Measurements from ENCODE around the gene CASP1.
"Not testable (repeated sequence)": the region's sequence is repeated elsewhere in the genome, so short reads cannot be mapped to it uniquely, and the experiment has no call there.

CASP1 gene

DNA sequence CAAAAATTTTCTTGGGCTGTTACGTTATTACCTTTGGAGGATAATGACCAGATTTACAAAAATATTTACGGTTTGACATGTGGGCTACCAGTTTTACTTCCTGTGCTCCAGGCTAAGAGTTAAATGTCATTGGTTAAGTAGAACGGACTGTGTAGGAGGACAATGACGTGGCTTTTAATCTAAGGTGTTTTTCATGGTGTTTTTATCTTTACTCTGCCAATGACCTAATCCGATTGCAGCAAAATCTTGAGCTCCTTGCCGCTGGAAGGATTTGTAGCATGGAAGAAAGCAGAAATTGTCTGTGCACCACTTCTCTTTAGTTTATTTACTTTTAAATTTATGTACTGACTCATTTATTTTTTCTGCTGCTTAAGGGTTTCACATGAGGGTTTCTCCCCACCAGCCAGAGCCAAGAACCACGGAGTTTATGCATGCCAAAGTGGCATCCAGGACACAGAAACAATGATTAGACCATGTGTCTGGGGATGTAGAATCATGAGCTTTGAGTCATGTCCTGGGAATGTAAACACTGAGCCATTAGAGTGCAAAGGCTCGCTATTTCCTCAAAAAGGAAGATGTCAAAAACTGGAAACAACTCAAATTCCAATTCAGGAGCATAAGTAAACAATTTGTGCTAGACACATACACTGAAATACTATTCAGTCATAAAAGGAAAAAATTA is 12.1 kb upstream of the CASP1 start:
- no peak for DNase-seq (ENCODE audit: low read depth in 2 of 2, low spot score in 1 of 2)

GRCh38 chr11:105045676-105046296 is 10.8 kb upstream of the CASP1 start:
- no peak for DNase-seq (ENCODE audit: low read depth in 2 of 2, low spot score in 1 of 2)

DNA sequence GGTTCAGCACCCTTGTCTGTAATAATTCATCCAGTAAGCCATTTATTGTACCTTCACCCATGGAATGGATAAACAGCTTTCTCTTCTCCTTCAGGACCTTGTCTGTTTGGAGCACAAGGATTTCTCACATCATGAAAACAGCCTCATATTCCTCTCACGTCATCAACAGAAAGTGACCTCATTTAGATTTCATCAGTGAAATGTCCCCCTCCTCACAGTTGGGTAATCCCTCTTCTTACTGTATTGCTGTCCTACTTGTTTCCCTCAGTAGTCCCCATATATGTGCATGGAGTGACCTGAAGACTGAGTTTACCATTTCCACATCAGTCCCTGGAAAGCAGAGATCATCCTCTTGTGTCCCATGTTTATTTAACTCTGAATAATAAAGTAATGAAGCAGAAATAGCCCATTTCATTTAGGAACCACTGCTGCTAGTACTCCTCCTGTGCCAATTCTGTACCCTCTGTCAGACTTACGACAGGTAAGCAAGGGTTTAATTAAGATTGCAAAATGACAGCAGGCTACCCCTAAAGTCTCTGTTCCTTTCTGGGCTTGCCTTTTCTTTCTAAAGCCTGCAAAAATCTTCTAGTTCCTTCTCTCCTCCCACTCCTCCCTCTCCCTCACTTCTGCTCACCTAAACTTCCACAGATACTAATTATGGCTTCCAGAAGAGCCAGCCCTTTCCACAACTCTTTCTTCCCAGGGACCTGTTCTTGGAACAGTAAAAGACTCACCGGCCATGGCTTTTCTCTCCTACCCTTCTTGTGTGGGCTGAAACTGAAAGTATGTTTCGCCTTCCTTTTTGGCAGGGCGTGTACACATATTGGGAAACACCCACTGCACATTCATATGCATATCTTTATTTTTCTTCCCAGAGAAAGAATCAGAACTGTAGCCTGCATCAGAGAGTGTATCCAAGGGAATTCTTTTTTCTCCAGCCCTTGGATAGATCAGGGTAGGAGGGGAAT is 9.9 kb upstream of the CASP1 start, which contains the start of gene CARD16:
Gene CARD16 (minus strand): TSS at position 779 of the 968 bp plus-strand sequence. CDS start 38 bp downstream, at position 741.
- peak in 1 of 2 donors; percentile 24 for DNase-seq (ENCODE audit: low read depth in 2 of 2, low spot score in 1 of 2)

- DNase-seq (ENCODE audit: low read depth in 2 of 2, low spot score in 1 of 2), result no peak
Measured at GRCh38 chr11:105042178-105042577, 7.2 kb upstream of the CASP1 start.

DNA sequence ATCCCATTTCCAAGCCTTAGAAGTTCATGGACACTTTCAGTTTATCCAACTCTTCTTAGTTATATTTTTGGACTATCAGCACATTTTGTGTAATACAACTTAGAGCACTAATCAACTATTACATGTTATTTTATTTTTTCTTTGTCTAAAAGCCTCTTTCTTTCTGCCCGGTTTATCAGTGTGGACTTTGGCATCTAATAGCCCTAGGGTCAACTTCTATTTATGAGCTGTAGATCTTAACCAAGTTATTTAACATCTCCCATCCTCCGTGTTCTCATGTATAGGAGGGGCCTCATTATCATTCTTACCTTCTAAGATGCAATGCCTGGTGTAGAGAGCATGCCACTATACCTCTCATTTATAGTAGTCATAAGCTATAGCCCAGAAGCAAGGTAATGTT is 5.8 kb upstream of the CASP1 start:
- DNase-seq (ENCODE audit: low read depth in 2 of 2, low spot score in 1 of 2), result no peak

DNA sequence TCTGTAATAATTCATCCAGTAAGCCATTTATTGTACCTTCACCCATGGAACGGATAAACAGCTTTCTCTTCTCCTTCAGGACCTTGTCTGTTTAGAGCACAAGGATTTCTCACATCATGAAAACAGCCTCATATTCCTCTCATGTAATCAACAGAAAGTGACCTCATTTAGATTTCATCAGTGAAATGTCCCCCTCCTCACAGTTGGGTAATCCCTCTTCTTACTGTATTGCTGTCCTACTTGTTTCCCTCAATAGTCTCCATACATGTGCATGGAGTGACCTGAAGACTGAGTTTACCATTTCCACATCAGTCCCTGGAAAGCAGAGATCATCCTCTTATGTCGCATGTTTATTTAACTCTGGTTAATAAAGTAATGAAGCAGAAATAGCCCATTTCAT is 556 bp downstream of the CASP1 start:
- DNase-seq (ENCODE audit: low read depth in 2 of 2, low spot score in 1 of 2), result not testable (repeated sequence)

DNA sequence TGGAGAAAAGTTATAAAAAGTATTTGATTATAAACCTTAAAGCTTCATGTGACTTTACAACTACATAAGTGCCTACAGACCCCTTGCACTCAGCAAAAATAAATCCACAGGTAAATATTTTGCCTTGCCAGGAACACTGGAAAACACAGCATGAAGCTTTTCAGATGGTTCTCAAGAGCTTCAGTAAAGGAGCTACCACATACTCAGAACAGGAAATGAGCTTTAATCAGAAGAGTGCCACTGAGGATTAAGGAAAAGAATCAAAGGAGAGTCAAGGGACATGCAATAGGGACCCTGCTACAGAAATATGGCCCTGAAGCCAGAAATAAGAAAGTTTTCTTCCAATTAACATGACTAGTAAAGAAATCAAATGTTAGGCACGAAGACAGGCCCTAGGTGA is 1.2 kb downstream of the CASP1 start:
- no peak for DNase-seq (ENCODE audit: low read depth in 2 of 2, low spot score in 1 of 2)

GRCh38 chr11:105033343-105033742 is 1.6 kb downstream of the CASP1 start:
- no peak for DNase-seq (ENCODE audit: low read depth in 2 of 2, low spot score in 1 of 2)

DNA sequence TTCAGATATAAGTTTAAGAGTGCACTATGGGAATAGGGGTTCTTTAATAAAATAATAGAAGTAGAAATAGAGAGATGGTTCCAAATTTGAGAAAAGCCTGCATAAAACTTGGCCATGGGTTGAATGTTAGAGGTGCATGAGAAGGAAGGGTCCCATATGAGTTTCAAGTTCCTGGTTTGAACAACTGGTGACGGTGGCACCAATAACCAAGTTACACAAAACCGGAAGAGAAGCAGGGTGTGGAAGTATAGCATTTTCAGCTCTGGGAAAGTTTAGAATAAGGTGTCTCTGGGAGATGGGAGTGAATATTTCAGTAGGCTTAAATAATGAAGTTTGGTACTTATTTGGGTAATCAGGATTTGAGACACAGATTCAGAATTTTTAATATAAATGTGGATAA is 2.4 kb downstream of the CASP1 start:
- DNase-seq (ENCODE audit: low read depth in 2 of 2, low spot score in 1 of 2), result no peak

DNA sequence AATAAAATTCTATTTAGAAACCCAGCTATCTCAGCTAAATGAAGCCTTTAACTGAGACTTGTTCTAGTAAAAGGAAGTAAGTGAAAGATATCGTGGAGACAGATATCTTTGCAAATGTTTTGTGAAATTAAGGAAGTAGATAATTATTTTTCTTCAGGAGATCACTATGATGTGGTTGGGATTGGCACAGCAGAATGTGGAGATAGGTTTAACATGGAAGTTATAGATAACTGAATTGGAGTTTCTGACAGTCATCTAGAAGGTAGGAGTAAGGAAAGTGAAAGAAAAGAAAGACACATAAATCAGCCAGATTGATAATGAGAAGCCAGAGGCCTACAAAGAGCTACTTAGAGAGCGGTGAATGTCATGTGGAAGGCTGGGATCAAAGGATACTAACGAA is 7.3 kb downstream of the CASP1 start:
- no peak for DNase-seq (ENCODE audit: low read depth in 2 of 2, low spot score in 1 of 2)

DNA sequence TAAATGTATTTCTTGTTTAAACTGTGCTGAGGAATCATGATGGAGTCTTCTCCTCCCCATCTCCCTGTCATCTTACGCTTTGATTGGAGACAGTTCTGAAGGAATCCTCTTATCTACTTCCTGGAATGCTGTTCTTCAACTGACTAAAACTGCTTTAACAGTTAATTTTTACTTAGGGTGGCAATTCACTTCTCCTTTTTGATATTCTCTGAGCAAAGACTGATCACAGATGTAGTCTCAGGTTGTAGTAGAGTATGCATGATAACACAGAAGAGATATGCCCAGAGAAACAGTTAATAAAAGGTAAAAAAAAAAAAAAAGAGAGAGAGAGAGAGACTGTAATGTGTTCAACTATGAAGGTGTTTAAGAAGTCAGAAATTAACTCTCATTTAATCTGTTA is 10.6 kb downstream of the CASP1 start:
- no peak for DNase-seq (ENCODE audit: low read depth in 2 of 2, low spot score in 1 of 2)

GRCh38 chr11:105023003-105023402 is 11.9 kb downstream of the CASP1 start, which contains the start of gene CASP5:
Gene CASP5 (minus strand): TSS chr11:105023168. CDS start chr11:105023136, 32 bp downstream.
- no peak for DNase-seq (ENCODE audit: low read depth in 2 of 2, low spot score in 1 of 2)

DNA sequence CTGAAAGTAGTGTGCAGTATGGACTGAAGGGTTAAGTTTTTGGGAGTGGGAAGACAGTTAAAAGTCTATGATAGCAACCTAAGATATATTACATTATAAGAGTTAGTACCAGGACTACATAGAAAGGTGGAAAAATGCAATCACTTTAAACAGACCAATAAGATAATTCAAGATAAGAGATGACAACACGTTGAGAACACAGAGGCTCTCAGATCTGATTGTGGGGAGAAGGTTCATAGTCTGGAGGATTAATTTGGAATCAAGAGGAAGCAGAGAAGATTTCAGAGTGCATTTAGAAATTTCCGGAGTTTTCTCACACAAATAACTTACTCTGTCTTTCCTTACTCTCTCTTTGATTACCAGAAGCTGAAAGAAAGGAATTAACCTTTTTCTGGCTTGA is 12.4 kb downstream of the CASP1 start:
- DNase-seq (ENCODE audit: low read depth in 2 of 2, low spot score in 1 of 2), result no peak

GRCh38 chr11:105007463-105007862 is 27.5 kb downstream of the CASP1 start:
- no peak for DNase-seq (ENCODE audit: low read depth in 2 of 2, low spot score in 1 of 2)

DNA sequence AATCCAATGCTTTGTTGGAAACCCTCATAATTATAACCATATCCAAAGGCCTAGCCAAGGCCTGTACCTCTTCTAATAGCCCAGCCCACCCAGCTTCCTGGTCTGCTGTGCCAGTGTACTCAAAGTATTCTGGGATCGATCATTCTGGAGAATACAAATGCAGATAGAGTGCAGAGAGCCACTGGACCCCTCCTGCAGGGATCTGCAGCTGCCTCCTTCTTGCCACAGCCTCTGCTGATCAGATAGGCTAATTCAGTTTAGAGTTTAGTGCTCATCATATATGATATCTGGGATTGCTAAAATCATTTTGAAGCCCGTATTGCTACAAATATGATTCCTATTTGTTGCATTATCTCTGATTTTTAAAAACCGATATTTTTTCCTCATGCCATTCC is 29.5 kb downstream of the CASP1 start:
- DNase-seq (ENCODE audit: low read depth in 2 of 2, low spot score in 1 of 2), result no peak

DNA sequence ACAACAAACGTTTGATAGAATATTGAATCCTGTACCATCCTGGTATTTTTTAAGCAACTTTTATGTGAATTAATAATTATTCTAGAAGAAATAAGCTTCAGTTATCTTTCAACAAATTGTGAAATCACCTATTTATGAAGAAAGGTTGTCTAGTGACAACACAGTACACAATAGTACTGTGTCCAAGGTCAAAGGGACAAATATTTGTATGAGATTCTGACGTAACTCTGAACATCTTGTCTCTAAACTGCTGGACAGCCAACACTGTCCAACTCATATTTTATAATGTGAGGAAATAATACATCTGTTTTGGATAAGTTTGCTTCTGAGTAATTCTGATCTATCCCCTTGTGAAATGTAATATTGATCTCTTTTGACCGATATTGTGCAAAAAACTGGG is 30.9 kb downstream of the CASP1 start:
- no peak for DNase-seq (ENCODE audit: low read depth in 2 of 2, low spot score in 1 of 2)

DNA sequence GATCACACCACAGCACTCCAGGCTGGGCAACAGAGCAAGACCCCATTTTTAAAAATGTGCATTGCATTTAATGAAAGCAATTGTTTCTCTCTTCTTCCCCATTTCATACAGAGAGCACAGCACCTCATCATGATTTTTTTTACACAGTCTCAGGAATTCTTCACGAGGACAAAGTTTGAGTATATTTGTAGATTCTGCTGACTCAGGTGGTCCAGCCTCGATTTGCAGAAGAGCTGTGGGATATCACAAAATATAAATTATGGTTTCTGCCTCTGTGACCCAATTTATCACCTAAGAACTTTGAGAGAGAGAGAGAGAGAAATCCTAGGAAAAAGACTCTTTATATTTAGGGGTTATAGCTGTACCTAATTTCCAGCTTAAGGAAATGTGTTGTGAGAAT is 31.8 kb downstream of the CASP1 start:
- no peak for DNase-seq (ENCODE audit: low read depth in 2 of 2, low spot score in 1 of 2)

- DNase-seq (ENCODE audit: low read depth in 2 of 2, low spot score in 1 of 2), result peak; percentile 15 to 25
Measured at GRCh38 chr11:105000797-105001196, 34.1 kb downstream of the CASP1 start.

DNA sequence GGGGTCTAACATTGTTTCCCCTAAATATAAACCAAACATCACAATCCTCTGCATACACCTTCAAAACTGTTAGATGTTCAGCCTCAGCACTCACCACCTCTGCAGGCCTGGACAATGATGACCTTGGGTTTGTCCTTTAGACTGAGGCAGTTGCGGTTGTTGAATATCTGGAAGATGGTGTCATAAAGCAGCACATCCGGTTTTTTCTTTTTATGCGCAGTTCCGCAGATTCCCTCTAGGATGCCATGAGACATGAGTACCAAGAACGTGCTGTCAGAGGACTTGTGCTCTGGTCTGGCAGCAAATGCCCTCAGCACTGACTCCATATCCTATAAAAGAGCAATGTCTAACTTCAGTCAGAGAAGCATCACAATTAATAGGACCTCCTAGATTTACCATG is 34.8 kb downstream of the CASP1 start:
- DNase-seq (ENCODE audit: low read depth in 2 of 2, low spot score in 1 of 2), result no peak

GRCh38 chr11:104999721-105000120 is 35.2 kb downstream of the CASP1 start:
- DNase-seq (ENCODE audit: low read depth in 2 of 2, low spot score in 1 of 2), result no peak

DNA sequence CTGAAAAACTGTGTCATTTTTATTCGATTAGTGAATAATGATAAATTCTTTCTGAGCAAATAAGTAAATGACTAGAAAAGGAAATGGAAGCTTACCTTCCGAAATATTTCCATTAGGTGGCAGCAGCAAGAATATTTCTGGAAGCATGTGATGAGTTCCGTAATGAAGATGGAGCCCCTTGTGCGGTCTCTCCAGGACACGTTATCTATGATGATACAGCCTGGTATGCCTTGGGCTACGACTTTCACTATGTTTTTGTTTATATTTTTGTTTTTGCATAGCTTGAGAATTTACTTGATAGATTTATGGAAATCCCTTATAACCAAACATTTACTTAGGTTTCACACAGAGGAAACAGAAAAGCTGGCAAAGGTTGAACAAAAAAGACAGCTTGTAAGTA is 37.7 kb downstream of the CASP1 start:
- DNase-seq (ENCODE audit: low read depth in 2 of 2, low spot score in 1 of 2), result no peak

DNA sequence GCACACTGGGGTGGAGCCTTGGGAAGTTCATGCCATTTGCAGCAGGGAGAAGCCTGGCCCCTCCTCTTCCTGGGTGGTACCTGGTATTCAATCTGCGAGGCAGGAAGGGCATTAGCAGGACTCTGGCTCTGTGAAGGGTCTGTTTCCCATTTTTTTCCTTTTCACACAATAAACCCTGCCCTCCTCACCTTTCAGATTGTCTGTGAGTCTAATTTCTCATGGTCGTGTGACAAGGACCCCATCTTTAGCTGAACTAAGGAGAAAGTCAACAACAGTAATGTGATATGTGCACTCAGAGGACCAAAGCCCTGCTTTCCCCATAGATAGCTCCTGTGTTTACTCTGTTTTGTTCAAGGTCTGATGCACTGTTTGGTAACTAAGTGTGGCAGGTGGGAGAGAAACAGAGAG is 39.9 kb downstream of the CASP1 start:
- DNase-seq (ENCODE audit: low read depth in 2 of 2, low spot score in 1 of 2), result no peak

Data from stimulated activated CD8-positive, alpha-beta memory T cell treated with anti-CD3 and anti-CD28 coated beads, Interleukin-4, amount 100 ng/mL, for 1 hour (primary cell).